Measurements from ENCODE around the gene CEACAM1. TPM values are rescaled to one million over a fixed set of nuclear protein-coding genes. Genes with fewer than 3 reads are reported as not detected.

The CEACAM1 gene
- total RNA-seq, 1 experiment from 2014 or later = 2.4 TPM

DNA sequence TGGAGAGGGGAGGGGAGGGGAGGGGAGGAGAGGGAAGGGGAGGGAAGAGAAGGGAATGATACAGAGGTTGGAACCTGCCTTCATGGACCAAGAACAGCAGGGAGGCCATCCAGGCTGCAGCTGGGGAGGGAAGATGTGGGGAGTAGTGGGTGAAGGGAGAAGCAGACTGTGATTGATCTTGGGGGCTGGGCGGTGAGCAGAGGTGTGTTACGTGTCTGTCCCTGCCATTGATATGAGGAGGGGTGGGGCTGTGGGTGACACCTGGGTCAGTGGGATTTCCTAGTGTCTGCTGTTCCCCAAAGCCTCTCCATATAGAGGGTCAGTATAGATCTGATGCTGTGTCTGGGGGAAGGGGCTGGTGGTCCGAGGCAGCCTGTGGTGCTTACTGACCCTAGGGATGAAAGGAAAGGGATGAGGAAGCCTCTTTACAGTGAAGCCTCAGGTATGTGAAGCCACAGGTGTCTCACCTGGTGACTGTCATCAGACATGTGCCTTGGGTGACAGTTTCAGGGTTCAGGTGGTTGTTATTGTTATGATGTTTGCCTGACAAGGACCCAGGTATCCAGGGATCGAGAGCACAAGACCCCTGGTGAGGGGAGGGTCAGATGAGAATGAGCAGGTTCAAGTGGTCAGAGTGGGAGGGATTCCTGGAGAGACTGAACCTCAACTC, 18.7 kb upstream of the CEACAM1 start:
- intact Hi-C loops (cut with micrococcal nuclease; ENCODE audit: unreplicated experiment) = no loop called here
- no peaks in the 10 kb centered on the region for H3K36me3 ChIP-seq (ENCODE audit: control insufficient read depth, insufficient read depth, low read length)
- no peak for ATAC-seq
- no peaks in the 10 kb centered on the region for H3K4me1 ChIP-seq (ENCODE audit: control insufficient read depth, insufficient read depth, low read length)
- BruUV-seq (replicated peaks) = no TSS peak
- no peak for DNase-seq (ENCODE audit: low read depth, low spot score)
- TF ChIP-seq REST (IDR thresholded peaks at IDR 0.05; ENCODE audit: insufficient read depth in 1 of 2, low read depth in 2 of 2, low read length in 1 of 2) = no peak
- H3K4me3 ChIP-seq (ENCODE audit: low read depth in 2 of 2, low read length in 2 of 2) = no peak overlapping the region
- CTCF ChIA-PET = no interaction called here
- in situ Hi-C loops (cut with HindIII; ENCODE audit: low pct_unique_long_range_greater_than_20kb, low sequenced_read_pairs) = no loop called here
- POLR2A ChIA-PET = no interaction called here
- H3K27ac ChIP-seq (ENCODE audit: low read length) = no peak overlapping the region
- H3K27me3 ChIP-seq (ENCODE audit: control insufficient read depth, insufficient read depth, low read length) = no peaks in the 10 kb centered on the region
- no peaks in the 10 kb centered on the region for H3K9me3 ChIP-seq (ENCODE audit: control insufficient read depth, insufficient read depth, low read depth, low read length)

- DNase-seq (ENCODE audit: low read depth, low spot score) (no peak), ATAC-seq (no peak)
- Histone ChIP-seq H3K27me3 (ENCODE audit: control insufficient read depth, insufficient read depth, low read length) (no peaks in the 10 kb centered on the region), H3K4me3 (ENCODE audit: low read depth in 2 of 2, low read length in 2 of 2) (no peak overlapping the region), H3K36me3 (ENCODE audit: control insufficient read depth, insufficient read depth, low read length) (no peaks in the 10 kb centered on the region), H3K4me1 (ENCODE audit: control insufficient read depth, insufficient read depth, low read length) (no peaks in the 10 kb centered on the region), H3K27ac (ENCODE audit: low read length) (no peak overlapping the region), H3K9me3 (ENCODE audit: control insufficient read depth, insufficient read depth, low read depth, low read length) (no peaks in the 10 kb centered on the region)
- POLR2A ChIA-PET = no interaction called here
- in situ Hi-C loops (cut with HindIII; ENCODE audit: low pct_unique_long_range_greater_than_20kb, low sequenced_read_pairs) = no loop called here
- no peak for TF ChIP-seq REST (IDR thresholded peaks at IDR 0.05; ENCODE audit: insufficient read depth in 1 of 2, low read depth in 2 of 2, low read length in 1 of 2)
- TF ChIP-seq, protein P1, sequence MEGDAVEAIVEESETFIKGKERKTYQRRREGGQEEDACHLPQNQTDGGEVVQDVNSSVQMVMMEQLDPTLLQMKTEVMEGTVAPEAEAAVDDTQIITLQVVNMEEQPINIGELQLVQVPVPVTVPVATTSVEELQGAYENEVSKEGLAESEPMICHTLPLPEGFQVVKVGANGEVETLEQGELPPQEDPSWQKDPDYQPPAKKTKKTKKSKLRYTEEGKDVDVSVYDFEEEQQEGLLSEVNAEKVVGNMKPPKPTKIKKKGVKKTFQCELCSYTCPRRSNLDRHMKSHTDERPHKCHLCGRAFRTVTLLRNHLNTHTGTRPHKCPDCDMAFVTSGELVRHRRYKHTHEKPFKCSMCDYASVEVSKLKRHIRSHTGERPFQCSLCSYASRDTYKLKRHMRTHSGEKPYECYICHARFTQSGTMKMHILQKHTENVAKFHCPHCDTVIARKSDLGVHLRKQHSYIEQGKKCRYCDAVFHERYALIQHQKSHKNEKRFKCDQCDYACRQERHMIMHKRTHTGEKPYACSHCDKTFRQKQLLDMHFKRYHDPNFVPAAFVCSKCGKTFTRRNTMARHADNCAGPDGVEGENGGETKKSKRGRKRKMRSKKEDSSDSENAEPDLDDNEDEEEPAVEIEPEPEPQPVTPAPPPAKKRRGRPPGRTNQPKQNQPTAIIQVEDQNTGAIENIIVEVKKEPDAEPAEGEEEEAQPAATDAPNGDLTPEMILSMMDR (IDR thresholded peaks at IDR 0.05) = no peak
- TF ChIP-seq POLR2AphosphoS5 (IDR thresholded peaks at IDR 0.05; ENCODE audit: low read depth, low read length) = no peak
- no peak for TF ChIP-seq SIN3A (IDR thresholded peaks at IDR 0.05; ENCODE audit: borderline replicate concordance, insufficient read depth, low read depth, low read length)
- TF ChIP-seq TCF7L2 (IDR thresholded peaks at IDR 0.05; ENCODE audit: low read depth, low read length) = no peak
- CTCF ChIA-PET = no interaction called here
- intact Hi-C loops (cut with micrococcal nuclease; ENCODE audit: unreplicated experiment) = loop anchor here (5.0 kb wide), 1 partner anchor 92 kb away; no protein-coding TSS in a partner anchor
- no TSS peak for BruUV-seq (replicated peaks)
Observed at GRCh38 chr19:42544146-42544545, 15.9 kb upstream of the CEACAM1 start.
